Smooth muscle cell (in vitro differentiated cells): ENCODE data around the gene ZNF500. TPM values are rescaled to one million over a fixed set of nuclear protein-coding genes. Genes with fewer than 3 reads are reported as not detected.

Experiments
- DNase-seq: peaks from one replicate; lab custom pipeline; 2025; ENCODE audit not compliant: unreplicated experiment; lab: John Stamatoyannopoulos, UW
- H2AFZ ChIP-seq: fragments of 200-600 bp; sonication (generic); 2 replicates; pipeline ENCODE4 v1.6.0; 2016; ENCODE audit warnings: antibody characterized with exemption, low read depth, mild to moderate bottlenecking
- H3F3A ChIP-seq: fragments of 200-600 bp; sonication (generic); 2 replicates; pipeline ENCODE4 v1.6.0; 2017; ENCODE audit warnings: antibody characterized with exemption, low read depth
- H3K27ac ChIP-seq: fragments of 200-600 bp; sonication (generic); 2 replicates; pipeline ENCODE4 v1.5.1; 2016; ENCODE audit warnings: low read depth, mild to moderate bottlenecking
- H3K27me3 ChIP-seq: fragments of 200-600 bp; sonication (generic); 2 replicates; pipeline ENCODE4 v1.6.1; 2016; ENCODE audit warnings: low read depth, mild to moderate bottlenecking
- H3K36me3 ChIP-seq: fragments of 200-600 bp; sonication (generic); 2 replicates; pipeline ENCODE4 v1.5.1; 2016; ENCODE audit warnings: low read depth
- H3K4me1 ChIP-seq: fragments of 200-600 bp; sonication (generic); 2 replicates; pipeline ENCODE4 v1.5.1; 2016; ENCODE audit warnings: low read depth
- H3K4me2 ChIP-seq: fragments of 200-600 bp; sonication (generic); 2 replicates; pipeline ENCODE4 v1.6.0; 2016; ENCODE audit warnings: mild to moderate bottlenecking
- H3K4me3 ChIP-seq: fragments of 200-600 bp; sonication (generic); 2 replicates; pipeline ENCODE4 v1.5.1; 2016; ENCODE audit warnings: mild to moderate bottlenecking
- H3K79me2 ChIP-seq: fragments of 200-600 bp; sonication (generic); 2 replicates; pipeline ENCODE4 v1.6.0; 2016; ENCODE audit warnings: low read depth, mild to moderate bottlenecking
- H3K9ac ChIP-seq: fragments of 200-600 bp; sonication (generic); 2 replicates; pipeline ENCODE4 v1.6.0; 2016; ENCODE audit warnings: low read depth
- H3K9me3 ChIP-seq: fragments of 200-600 bp; sonication (generic); replicated peaks from 2 replicates; pipeline ENCODE4 v1.5.1; 2016; ENCODE audit warnings: low read depth
- H4K20me1 ChIP-seq: fragments of 200-600 bp; sonication (generic); 2 replicates; pipeline ENCODE4 v1.6.0; 2016; ENCODE audit warnings: low read depth
- CTCF ChIP-seq: fragments of 200-600 bp; sonication (generic); IDR thresholded peaks from 2 replicates; pipeline ENCODE4 v1.5.1; 2017; ENCODE audit warnings: borderline replicate concordance, mild to moderate bottlenecking, antibody characterized with exemption; ENCODE audit not compliant: insufficient read depth, poor library complexity, severe bottlenecking
- WGBS: methylation state at CpG from one replicate; pipeline ENCODE4 v1.1.7; 2016; ENCODE audit warnings: low lambda C conversion rate; 5-methylcytosine and 5-hydroxymethylcytosine counted together
- polyA plus RNA-seq: library from polyadenylated mRNA; unstranded; fragments of >200 nt; fragmentation: Nextera tagmentation; extraction: Ambion mirVana; gene quantifications from 2 replicates; pipeline ENCODE4 v1.2.1, GENCODE V29; 2016
- total RNA-seq: library from RNA; depleted of rRNA; stranded (reverse); fragments of >200 nt; gene quantifications from 2 replicates; pipeline ENCODE4 v1.2.3, GENCODE V29; 2014

The ZNF500 gene
- total and polyA plus RNA-seq, 2 experiments from 2014 or later, result 4.1 to 7.1 TPM

GRCh38 chr16:4777339-4778049 is 10.5 kb upstream of the ZNF500 start:
- Histone ChIP-seq H3K36me3 (no peaks in the 10 kb centered on the region), H3K9ac (no peak overlapping the region), H3K4me3 (no peak overlapping the region), H3K27me3 (no peaks in the 10 kb centered on the region), H3K79me2 (no peaks in the 10 kb centered on the region), H4K20me1 (no peaks in the 10 kb centered on the region), H3K27ac (no peak overlapping the region), H3K4me2 (no peak overlapping the region), H3K9me3 (no peaks in the 10 kb centered on the region), H3K4me1 (no peaks in the 10 kb centered on the region), H3F3A (no peaks in the 10 kb centered on the region), H2AFZ (no peak overlapping the region)
- WGBS, result 85% methylated on average over 12 of the region's 17 CpGs
- no peak for TF ChIP-seq CTCF
- no peak for DNase-seq

GRCh38 chr16:4776141-4776705 is 9.3 kb upstream of the ZNF500 start:
- no peak for DNase-seq
- no peaks in the 10 kb centered on the region for H3K4me1 ChIP-seq
- no peaks in the 10 kb centered on the region for H3K9me3 ChIP-seq
- no peaks in the 10 kb centered on the region for H4K20me1 ChIP-seq
- H3F3A ChIP-seq, result no peaks in the 10 kb centered on the region
- no peak for TF ChIP-seq CTCF
- 97% methylated on average over 2 of the region's 2 CpGs for WGBS
- H3K4me2 ChIP-seq, result no peak overlapping the region
- no peaks in the 10 kb centered on the region for H3K36me3 ChIP-seq
- H3K9ac ChIP-seq, result no peak overlapping the region
- no peaks in the 10 kb centered on the region for H3K79me2 ChIP-seq
- H3K27me3 ChIP-seq, result no peaks in the 10 kb centered on the region
- no peak overlapping the region for H2AFZ ChIP-seq
- H3K27ac ChIP-seq, result no peak overlapping the region
- no peak overlapping the region for H3K4me3 ChIP-seq

- Histone ChIP-seq H2AFZ (no peak overlapping the region), H3K9ac (no peak overlapping the region), H3K27me3 (no peaks in the 10 kb centered on the region), H3K4me1 (no peaks in the 10 kb centered on the region), H3K9me3 (no peaks in the 10 kb centered on the region), H3K4me2 (no peak overlapping the region), H3K36me3 (no peaks in the 10 kb centered on the region), H3K79me2 (no peaks in the 10 kb centered on the region), H3K4me3 (no peak overlapping the region), H3F3A (no peaks in the 10 kb centered on the region), H4K20me1 (no peaks in the 10 kb centered on the region), H3K27ac (no peak overlapping the region)
- no peak for DNase-seq
- 81% methylated on average over 6 of the region's 13 CpGs for WGBS
- no peak for TF ChIP-seq CTCF
Measured at GRCh38 chr16:4775005-4775404, 8.0 kb upstream of the ZNF500 start.

- Histone ChIP-seq H3K4me2 (no peak overlapping the region), H3K9me3 (no peaks in the 10 kb centered on the region), H3K79me2 (no peaks in the 10 kb centered on the region), H3K36me3 (no peaks in the 10 kb centered on the region), H3K4me3 (no peak overlapping the region), H2AFZ (no peak overlapping the region), H3F3A (peaks cover 9% of the 10 kb centered on the region), H3K27me3 (no peaks in the 10 kb centered on the region), H3K27ac (no peak overlapping the region), H3K4me1 (peaks cover 7% of the 10 kb centered on the region), H4K20me1 (no peaks in the 10 kb centered on the region), H3K9ac (no peak overlapping the region)
- WGBS, result 85% methylated on average over 5 of the region's 5 CpGs
- DNase-seq, result no peak
- no peak for TF ChIP-seq CTCF
Measured at GRCh38 chr16:4772351-4772750, 5.4 kb upstream of the ZNF500 start.
